ENCODE results near the gene SPANXN1. TPM values are rescaled to one million over a fixed set of nuclear protein-coding genes. Genes with fewer than 3 reads are reported as not detected.

SPANXN1 gene, protein sequence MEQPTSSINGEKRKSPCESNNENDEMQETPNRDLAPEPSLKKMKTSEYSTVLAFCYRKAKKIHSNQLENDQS
- not detected in 5 replicates for total RNA-seq (2022; extraction: Qiagen RNA extraction)

DNA sequence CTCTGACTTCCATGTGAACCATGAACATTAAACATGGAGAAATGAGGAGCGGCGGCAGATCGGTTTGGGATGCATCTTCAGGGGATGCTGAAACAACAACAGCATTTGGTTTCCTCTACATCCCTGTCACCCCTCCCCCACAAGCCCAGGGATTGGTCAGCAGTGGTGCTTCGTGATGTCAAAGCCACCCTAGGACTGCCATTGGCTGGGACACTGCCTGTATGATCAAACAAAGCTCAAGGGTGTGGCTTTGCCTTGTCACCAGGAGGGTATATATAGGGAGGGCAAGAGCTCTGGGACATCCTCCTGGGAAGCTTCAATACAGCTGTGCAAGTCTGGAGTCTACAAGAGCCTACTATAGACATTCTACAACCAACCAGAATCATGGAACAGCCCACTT lies at the start of gene SPANXN1:
Gene SPANXN1, plus strand, starts transcription at position 301 of the 400 bp plus-strand sequence. Its CDS starts 84 bp downstream, at position 385.

